HepG2 (cell line): Measurements from ENCODE around the gene RPL34. TPM values are rescaled to one million over a fixed set of nuclear protein-coding genes. Genes with fewer than 3 reads are reported as not detected.

Source experiments
- ATAC-seq: fragments of 200-7000 bp; cut with Tn5 transposase; 3 replicates; pipeline ENCODE4 v1.9.1; 2020; ENCODE audit warnings: mild to moderate bottlenecking, moderate library complexity
- Bru-seq: library from RNA; stranded (reverse); fragments of 400-500 nt; gene quantifications from one replicate; lab custom pipeline; 2021; lab: Mats Ljungman, UMichigan
- BruChase-seq, 2 experiments: library from RNA; stranded (reverse); fragments of 400-500 nt; gene quantifications; one replicate each; lab custom pipeline; 2021; lab: Mats Ljungman, UMichigan
- BruUV-seq: library from RNA; stranded (reverse); fragments of 400-500 nt; replicated peaks from 2 replicates; lab custom pipeline; 2021; lab: Mats Ljungman, UMichigan
- CTCF ChIA-PET: fragments of 300-600 bp; formaldehyde crosslinking; extraction: SDS; loops from one replicate; lab custom pipeline; 2021; ENCODE audit warnings: low total read pairs, inconsistent platforms, low intra/inter-chr PET ratio; lab: Yijun Ruan, JAX
- POLR2A ChIA-PET: fragments of 350-600 bp; sonication (Branson Sonifier 250); formaldehyde crosslinking; loops from one replicate; lab custom pipeline; 2020; ENCODE audit warnings: antibody characterized with exemption, inconsistent platforms; lab: Yijun Ruan, JAX
- DNase-seq: peaks from one replicate; pipeline ENCODE4 v3.0.0-alpha.2; 2015; ENCODE audit warnings: low spot score
- FAIRE-seq: peaks from 3 replicates; lab custom pipeline; 2011; peaks lifted over from hg19 to GRCh38; lab: Jason Lieb, UNC
- H2AFZ ChIP-seq: one replicate; pipeline ENCODE4 v1.6.1; 2011; ENCODE audit warnings: low read length, inconsistent platforms
- H3K27ac ChIP-seq: fragments of 300-600 bp; 3 replicates; pipeline ENCODE4 v1.8.0; 2011; ENCODE audit warnings: mixed run types, mild to moderate bottlenecking, mixed read lengths, low read length, inconsistent platforms; ENCODE audit not compliant: insufficient read depth; ENCODE audit errors: extremely low read length
- H3K27me3 ChIP-seq, 2 experiments: fragments of 200-600 bp in 1 of 2; 2 replicates in 1 of 2; 3 replicates in 1 of 2; pipeline versions ENCODE4 v1.6.0 to v1.8.0; 2011; ENCODE audit warnings: low read length in 2 of 2, mild to moderate bottlenecking in 2 of 2, moderate library complexity in 2 of 2, inconsistent platforms in 1 of 2; ENCODE audit not compliant: insufficient read depth in 2 of 2, control insufficient read depth in 1 of 2
- H3K36me3 ChIP-seq, 2 experiments: fragments of 200-600 bp in 1 of 2; replicated peaks in 1 of 2; 2 replicates in 1 of 2; 3 replicates in 1 of 2; pipeline versions ENCODE4 v1.5.1 to v1.8.0; 2011; ENCODE audit warnings: low read length in 2 of 2, inconsistent platforms in 1 of 2; ENCODE audit not compliant: insufficient read depth in 2 of 2, control insufficient read depth in 1 of 2
- H3K4me1 ChIP-seq: 2 replicates; pipeline ENCODE4 v1.5.1; 2012; ENCODE audit warnings: low read length, inconsistent platforms; ENCODE audit not compliant: insufficient read depth
- H3K4me2 ChIP-seq: 2 replicates; pipeline ENCODE4 v1.6.0; 2011; ENCODE audit warnings: low read depth, low read length, inconsistent platforms
- H3K4me3 ChIP-seq, 3 experiments: fragments of 200-600 bp in 1 of 3; sonication (generic), shearing (Covaris generic) in 1 of 3; replicated peaks in 1 of 3; 2 replicates each; pipeline ENCODE4 v1.5.1; 2011 to 2016; ENCODE audit warnings: low read length in 3 of 3, inconsistent platforms in 2 of 3, low read depth in 2 of 3, mild to moderate bottlenecking in 2 of 3, control low read depth in 1 of 3, mixed read lengths in 1 of 3; ENCODE audit not compliant: insufficient read depth in 1 of 3
- H3K79me2 ChIP-seq: one replicate; pipeline ENCODE4 v1.6.1; 2011; ENCODE audit warnings: low read length, inconsistent platforms; ENCODE audit not compliant: insufficient read depth
- H3K9ac ChIP-seq: 2 replicates; pipeline ENCODE4 v1.6.0; 2011; ENCODE audit warnings: mild to moderate bottlenecking, low read depth, low read length, inconsistent platforms; ENCODE audit not compliant: insufficient read depth
- H3K9me3 ChIP-seq: 2 replicates; pipeline ENCODE4 v1.5.1; 2012; ENCODE audit warnings: mild to moderate bottlenecking, low read length
- H4K20me1 ChIP-seq: 2 replicates; pipeline ENCODE4 v1.6.0; 2011; ENCODE audit warnings: inconsistent platforms, mild to moderate bottlenecking, low read length, moderate library complexity; ENCODE audit not compliant: insufficient read depth
- CBX2 ChIP-seq, 2 experiments: fragments of 200-600 bp in 1 of 2; sonication (generic); formaldehyde crosslinking in 1 of 2; IDR thresholded peaks; 2 replicates each; pipeline versions ENCODE4 v1.7.0 to v1.8.1; 2018 to 2022; ENCODE audit warnings: low read depth in 2 of 2, low read length in 1 of 2, mild to moderate bottlenecking in 1 of 2, missing genetic modification reagents in 1 of 2
- FOSL2 ChIP-seq: sonication (generic); formaldehyde crosslinking; IDR thresholded peaks from 2 replicates; pipeline ENCODE4 v1.4.0; 2020; ENCODE audit warnings: missing genetic modification reagents
- GLI4 ChIP-seq: sonication (generic); formaldehyde crosslinking; IDR thresholded peaks from 2 replicates; pipeline ENCODE4 v1.5.1; 2020; ENCODE audit warnings: missing genetic modification reagents, mild to moderate bottlenecking, moderate library complexity, borderline replicate concordance
- KDM2A ChIP-seq: sonication (generic); formaldehyde crosslinking; IDR thresholded peaks from 2 replicates; pipeline ENCODE4 v1.4.0; 2020; ENCODE audit warnings: low read depth, missing genetic modification reagents, borderline replicate concordance
- KDM4B ChIP-seq: sonication (generic); formaldehyde crosslinking; IDR thresholded peaks from 2 replicates; pipeline ENCODE4 v1.4.0; 2020; ENCODE audit warnings: missing genetic modification reagents
- MEIS1 ChIP-seq: sonication (generic); formaldehyde crosslinking; IDR thresholded peaks from 2 replicates; pipeline ENCODE4 v1.9.0; 2021; ENCODE audit warnings: mild to moderate bottlenecking, missing genetic modification reagents, moderate library complexity, borderline replicate concordance
- NFYC ChIP-seq: IDR thresholded peaks from 2 replicates; pipeline ENCODE4 v1.6.1; 2016; ENCODE audit warnings: missing genetic modification reagents, missing compliant biosample characterization
- TOE1 ChIP-seq: sonication (generic); formaldehyde crosslinking; IDR thresholded peaks from 2 replicates; pipeline ENCODE4 v1.4.0; 2020; ENCODE audit warnings: mild to moderate bottlenecking, missing genetic modification reagents
- WIZ ChIP-seq: sonication (generic); formaldehyde crosslinking; IDR thresholded peaks from 2 replicates; pipeline ENCODE4 v1.5.1; 2020; ENCODE audit warnings: mild to moderate bottlenecking, missing genetic modification reagents
- XRCC5 ChIP-seq: fragments of 200-400 bp; formaldehyde crosslinking; optimal IDR thresholded peaks from 2 replicates; pipeline ENCODE3; 2017; ENCODE audit warnings: mild to moderate bottlenecking, low read length
- ZNF546 ChIP-seq: sonication (generic); formaldehyde crosslinking; conservative IDR thresholded peaks from 2 replicates; pipeline ENCODE4 v1.8.1; 2023; ENCODE audit warnings: mild to moderate bottlenecking, missing genetic modification reagents
- ZNF766 ChIP-seq: sonication (generic); formaldehyde crosslinking; IDR thresholded peaks from 2 replicates; pipeline ENCODE4 v1.5.0; 2020; ENCODE audit warnings: missing genetic modification reagents, borderline replicate concordance
- WGBS: methylation state at CpG from one replicate; pipeline ENCODE4 v1.1.6; 2017; ENCODE audit warnings: low lambda C conversion rate; 5-methylcytosine and 5-hydroxymethylcytosine counted together
- in situ Hi-C: cut with HindIII; loops from 2 replicates; pipeline ENCODE4 v1.10.0; 2017; ENCODE audit warnings: low pct_unique_long_range_greater_than_20kb; ENCODE audit not compliant: extremely low pct_ligation_motif_present
- intact Hi-C: fragments of 100-400 bp; cut with micrococcal nuclease; formaldehyde crosslinking; loops from one replicate; pipeline ENCODE4 v1.10.0; 2022; ENCODE audit not compliant: unreplicated experiment
- long read RNA-seq, 2 experiments: library from RNA in 1 of 2; library from polyadenylated mRNA in 1 of 2; stranded (forward) in 1 of 2; unstranded in 1 of 2; transcript quantifications; one replicate each; pipeline ENCODE4 v2.0.0, GENCODE V29; 2019 to 2022
- polyA minus RNA-seq, 3 experiments: library from RNA; depleted of rRNA, polyadenylated mRNA; stranded (reverse); fragments of >200 nt; gene quantifications; 2 replicates each; pipeline ENCODE4 v1.2.3, GENCODE V29; 2011; ENCODE audit warnings: low replicate concordance in 1 of 3
- polyA plus RNA-seq, 8 experiments: library from polyadenylated mRNA; depleted of rRNA in 3 of 8; stranded (reverse) in 7 of 8; unstranded in 1 of 8; fragments of >200 nt; fragmentation: Illumina TruSeq in 4 of 8; extraction: Trizol in 4 of 8; gene quantifications; 2 replicates each; pipeline versions ENCODE4 v1.2.1 to v1.2.3, GENCODE V29; 2011 to 2016; ENCODE audit warnings: low read depth in 4 of 8, missing spikeins in 1 of 8, mixed read lengths in 1 of 8; ENCODE audit not compliant: insufficient read depth in 1 of 8
- total RNA-seq, 5 experiments: library from RNA; depleted of rRNA; stranded (reverse); fragments of >200 nt; fragmentation: Illumina TruSeq; extraction: Trizol; gene quantifications; 2 replicates each; pipeline ENCODE4 v1.2.3, GENCODE V29; 2016; ENCODE audit warnings: low read depth in 1 of 5

Gene RPL34
- total RNA-seq (2016; rRNA removed; fragmentation: Illumina TruSeq; extraction: Trizol) (2,235 and 2,856 TPM in 2 replicates), polyA plus RNA-seq (2011; rRNA removed) (3,557 and 3,985 TPM in 2 replicates), polyA minus RNA-seq (2011; rRNA and poly(A)+ RNA removed; ENCODE audit: low replicate concordance) (277 and 300 TPM in 2 replicates), Bru-seq, nascent RNA (percentile 99 among the genes with signal in this experiment), BruChase-seq, experiment 1, labeled RNA remaining after a 6-hour chase (percentile 98 among the genes with signal in this experiment), BruChase-seq, experiment 2, labeled RNA remaining after a 2-hour chase (percentile 96 among the genes with signal in this experiment)
- 2,630 and 3,095 TPM in 2 replicates for total RNA-seq (2016; cell fraction: cytosol; rRNA removed; fragmentation: Illumina TruSeq; extraction: Trizol; ENCODE audit: low read depth)
- 2,179 and 2,938 TPM in 2 replicates for total RNA-seq (2016; cell fraction: insoluble cytoplasmic fraction; rRNA removed; fragmentation: Illumina TruSeq; extraction: Trizol)
- total RNA-seq (2016; cell fraction: membrane; rRNA removed; fragmentation: Illumina TruSeq; extraction: Trizol) = 4,880 and 5,080 TPM in 2 replicates
- 799 and 871 TPM in 2 replicates for total RNA-seq (2016; cell fraction: nucleus; rRNA removed; fragmentation: Illumina TruSeq; extraction: Trizol)
- polyA plus RNA-seq (2011; cell fraction: cytosol; rRNA removed) = 2,841 and 4,585 TPM in 2 replicates
- 448 and 610 TPM in 2 replicates for polyA plus RNA-seq (2011; cell fraction: nucleus; rRNA removed)
- 3,204 and 4,054 TPM in 2 replicates for polyA plus RNA-seq (2012)
- 3,081 and 3,281 TPM in 2 replicates for polyA plus RNA-seq (2016; cell fraction: cytosol; fragmentation: Illumina TruSeq; extraction: Trizol; ENCODE audit: low read depth)
- polyA plus RNA-seq (2016; cell fraction: insoluble cytoplasmic fraction; fragmentation: Illumina TruSeq; extraction: Trizol; ENCODE audit: low read depth) = 2,133 and 2,342 TPM in 2 replicates
- polyA plus RNA-seq (2016; cell fraction: membrane; fragmentation: Illumina TruSeq; extraction: Trizol; ENCODE audit: low read depth) = 3,729 and 3,848 TPM in 2 replicates
- polyA plus RNA-seq (2016; cell fraction: nucleus; fragmentation: Illumina TruSeq; extraction: Trizol; ENCODE audit: insufficient read depth, low read depth) = 1,116 and 1,136 TPM in 2 replicates
- 147 and 160 TPM in 2 replicates for polyA minus RNA-seq (2011; cell fraction: cytosol; rRNA and poly(A)+ RNA removed)
- 177 and 232 TPM in 2 replicates for polyA minus RNA-seq (2011; cell fraction: nucleus; rRNA and poly(A)+ RNA removed)
- long read RNA-seq, experiment 1, transcript RPL34-201 (5 exons, 529 nt) = minor isoform, 55 of 2,540 reads
- long read RNA-seq, experiment 1, transcript RPL34-202 (5 exons, 441 nt) = major isoform, 1,608 of 2,540 reads
- long read RNA-seq, experiment 1, partial matches to known transcripts = 858 of 2,540 reads
- long read RNA-seq, experiment 1, other reads (novel, unspliced or antisense) = 19 of 2,540 reads
- long read RNA-seq, experiment 2, transcript RPL34-206 (2 exons, 629 nt) = minor isoform, 20 of 2,901 reads
- long read RNA-seq, experiment 2, transcript RPL34-202 (5 exons, 441 nt) = major isoform, 147 of 2,901 reads
- long read RNA-seq, experiment 2, transcript RPL34-201 (5 exons, 529 nt) = minor isoform, 84 of 2,901 reads
- long read RNA-seq, experiment 2, partial matches to known transcripts = 2,602 of 2,901 reads
- long read RNA-seq, experiment 2, other reads (novel, unspliced or antisense) = 47 of 2,901 reads

- ChIA-PET POLR2A (interaction anchor here (0.8 to 2.9 kb wide), 15 partner anchors 9 to 141 kb away, joined by 3 to 37 read pairs (median 4); partner anchors contain the start of genes ETNPPL and OSTC), CTCF (no interaction called here)
- H3K27ac ChIP-seq = peak within 1 kb of the TSS; percentile 86
- under 1% methylated on average over 29 of the region's 32 CpGs for WGBS
- H3K9ac ChIP-seq = peak within 1 kb of the TSS; percentile 92
- in situ Hi-C loops (no loop called here), intact Hi-C loops (loop anchor here (1.0 kb wide), 1 partner anchor 30 kb away; the partner anchor contains the start of gene OSTC)
- peaks cover 0 to 5% of the 10 kb centered on the region in 2 experiments; a peak in 1 of 5 replicates for H3K27me3 ChIP-seq
- peak within 1 kb of the TSS; percentile 84 for H3K4me2 ChIP-seq
- peaks cover 44% of the 10 kb centered on the region for H3K4me1 ChIP-seq
- DNase-seq (peak; percentile 97), FAIRE-seq (peak; percentile 98), ATAC-seq (peak; percentile 99)
- H2AFZ ChIP-seq = peak within 1 kb of the TSS; percentile 73
- peak within 1 kb of the TSS; percentile 84 to 94 (median 85) for H3K4me3 ChIP-seq
- H3K9me3 ChIP-seq = no peaks in the 10 kb centered on the region
- BruUV-seq = no TSS peak
- H3K79me2 ChIP-seq = peaks cover 42% of the 10 kb centered on the region
- H4K20me1 ChIP-seq = peaks cover 44% of the 10 kb centered on the region
- H3K36me3 ChIP-seq = peaks cover 12 to 33% of the 10 kb centered on the region in 2 experiments
- TF ChIP-seq FOSL2 (CRISPR knock-in tag) = peak; percentile 41; the same call in 1 of the 2 replicates
- peak; percentile 78 for TF ChIP-seq KDM2A
- no peak for TF ChIP-seq CBX2 (IDR thresholded peaks at IDR 0.05; ENCODE audit: low read depth, low read length)
- no peak for TF ChIP-seq CBX2 (CRISPR knock-in tag; IDR thresholded peaks at IDR 0.05; ENCODE audit: low read depth)
- TF ChIP-seq WIZ (CRISPR knock-in tag) = no peak
- no peak; the same call in 1 of the 2 replicates for TF ChIP-seq KDM4B
- TF ChIP-seq XRCC5 = no peak
- TF ChIP-seq TOE1 (CRISPR knock-in tag) = no peak
- no peak; the same call in 1 of the 2 replicates for TF ChIP-seq NFYC (CRISPR knock-in tag)
- no peak for TF ChIP-seq ZNF546 (CRISPR knock-in tag)
- no peak for TF ChIP-seq MEIS1
- peak; percentile 10; the same call in 1 of the 2 replicates for TF ChIP-seq GLI4 (CRISPR knock-in tag)
- peak; percentile 44; the same call in 1 of the 2 replicates for TF ChIP-seq ZNF766 (CRISPR knock-in tag)
Measured at GRCh38 chr4:108620101-108620932, at the start of gene RPL34. Gene RPL34 (plus strand): TSS chr4:108620576. CDS start chr4:108621960, 1,384 bp downstream.
